Mesendoderm (in vitro differentiated cells): ENCODE measurements around the gene RUSF1.
"Not testable (repeated sequence)": the region's sequence is repeated elsewhere in the genome, so short reads cannot be mapped to it uniquely, and the experiment has no call there.

Experiments
- DNase-seq: peaks from one replicate; pipeline ENCODE4 v3.0.0; 2013
- H2AK5ac ChIP-seq: 2 replicates; pipeline ENCODE4 v1.6.1; 2013; ENCODE audit warnings: low read length, inconsistent platforms
- H2BK120ac ChIP-seq: 2 replicates; pipeline ENCODE4 v1.6.1; 2013; ENCODE audit warnings: low read depth, mild to moderate bottlenecking, low read length, moderate library complexity, mixed read lengths
- H2BK15ac ChIP-seq: replicated peaks from 2 replicates; pipeline ENCODE4 v1.6.1; 2013; ENCODE audit warnings: low read depth, mild to moderate bottlenecking, moderate library complexity
- H2BK5ac ChIP-seq: 2 replicates; pipeline ENCODE4 v1.6.1; 2013; ENCODE audit warnings: low read length, inconsistent platforms
- H3K18ac ChIP-seq: 2 replicates; pipeline ENCODE4 v1.6.1; 2013; ENCODE audit warnings: mild to moderate bottlenecking, low read length, mixed read lengths
- H3K23ac ChIP-seq: one replicate; pipeline ENCODE4 v1.6.1; 2013; ENCODE audit warnings: low read length
- H3K27ac ChIP-seq: 2 replicates; pipeline ENCODE4 v1.5.1; 2013; ENCODE audit warnings: low read depth, mild to moderate bottlenecking, inconsistent platforms, low read length, moderate library complexity
- H3K27me3 ChIP-seq: 2 replicates; pipeline ENCODE4 v1.6.1; 2013; ENCODE audit warnings: low read length, control low read depth, mild to moderate bottlenecking, inconsistent platforms; ENCODE audit not compliant: insufficient read depth, poor library complexity
- H3K36me3 ChIP-seq: 2 replicates; pipeline ENCODE4 v1.6.1; 2013; ENCODE audit warnings: low read length, inconsistent platforms; ENCODE audit not compliant: control insufficient read depth, insufficient read depth
- H3K4ac ChIP-seq: one replicate; pipeline ENCODE4 v1.6.1; 2013; ENCODE audit warnings: low read depth, mild to moderate bottlenecking, low read length, moderate library complexity
- H3K4me1 ChIP-seq: 2 replicates; pipeline ENCODE4 v1.6.1; 2013; ENCODE audit warnings: low read depth, low read length, inconsistent platforms; ENCODE audit not compliant: control insufficient read depth
- H3K4me2 ChIP-seq: 2 replicates; pipeline ENCODE4 v1.6.1; 2013; ENCODE audit warnings: low read length
- H3K4me3 ChIP-seq: 2 replicates; pipeline ENCODE4 v1.5.1; 2013; ENCODE audit warnings: mild to moderate bottlenecking, low read length
- H3K56ac ChIP-seq: one replicate; pipeline ENCODE4 v1.6.1; 2013; ENCODE audit warnings: low read length
- H3K79me1 ChIP-seq: 2 replicates; pipeline ENCODE4 v1.6.1; 2013; ENCODE audit warnings: low read length, inconsistent platforms
- H3K79me2 ChIP-seq: 2 replicates; pipeline ENCODE4 v1.6.1; 2013; ENCODE audit warnings: mild to moderate bottlenecking, low read length; ENCODE audit not compliant: control insufficient read depth, insufficient read depth
- H3K9ac ChIP-seq: 2 replicates; pipeline ENCODE4 v1.6.1; 2013; ENCODE audit warnings: low read length, inconsistent platforms
- H4K5ac ChIP-seq: one replicate; pipeline ENCODE4 v1.6.1; 2013; ENCODE audit warnings: low read length
- H4K8ac ChIP-seq: one replicate; pipeline ENCODE4 v1.6.1; 2013; ENCODE audit warnings: low read depth, mild to moderate bottlenecking, control low read depth, low read length, moderate library complexity
- WGBS: extraction: QIAGEN DNeasy Blood & Tissue Kit; methylation state at CpG from one replicate; pipeline ENCODE4 v1.1.7; 2013; ENCODE audit warnings: low lambda C conversion rate, missing lambda C conversion rate; ENCODE audit not compliant: insufficient coverage; ENCODE audit errors: extremely low coverage; 5-methylcytosine and 5-hydroxymethylcytosine counted together

Gene RUSF1

DNA sequence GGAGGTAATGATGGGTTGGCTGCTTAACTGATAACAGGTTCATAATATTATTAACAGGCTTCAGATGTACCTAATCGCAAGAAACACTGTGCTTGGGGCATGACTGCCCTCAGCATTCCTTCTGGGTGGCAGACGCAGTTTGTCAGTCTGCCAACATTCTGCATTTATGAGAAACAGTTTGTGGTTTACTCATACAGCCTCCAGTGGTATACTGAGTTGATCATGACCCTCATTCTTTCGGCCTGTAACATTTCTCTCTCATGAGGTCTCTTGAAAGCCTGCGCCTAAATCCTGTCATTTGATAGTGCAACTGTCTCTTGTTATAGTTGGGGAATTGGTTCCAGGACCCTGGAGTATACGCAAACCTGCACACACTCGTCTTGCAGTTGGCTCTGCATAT is 4.9 kb upstream of the RUSF1 start:
- Histone ChIP-seq H3K4me1 (peaks cover 2% of the 10 kb centered on the region), H3K18ac (no peak overlapping the region)

DNA sequence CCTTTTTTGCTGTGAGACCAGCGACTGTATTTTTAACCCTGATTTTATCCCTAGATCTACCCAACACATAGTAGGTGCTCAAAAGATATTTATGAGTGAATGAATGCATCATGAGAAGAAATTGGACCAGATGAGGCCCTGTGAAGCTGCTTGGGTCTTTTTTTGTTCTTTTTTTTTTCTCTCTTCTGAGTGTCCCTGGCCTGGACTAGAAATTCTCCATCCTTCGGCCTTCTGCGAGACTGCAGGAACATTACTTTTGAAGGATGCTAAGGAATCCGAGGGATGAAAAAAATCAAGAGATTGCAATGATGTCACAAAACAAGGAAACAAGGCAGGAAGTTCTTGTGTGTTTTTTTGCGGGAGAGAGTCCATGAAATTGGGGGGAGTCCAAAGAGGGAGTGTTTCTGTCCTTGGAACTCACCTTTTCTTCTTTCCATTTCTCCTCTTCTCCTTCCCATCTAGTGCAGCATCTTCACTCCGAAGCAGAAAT is 560 bp upstream of the RUSF1 start:
- WGBS = no CpG with 5 or more reads among the region's 6 CpGs
- DNase-seq = no peak
- no peak overlapping the region for H2BK120ac ChIP-seq
- H3K56ac ChIP-seq = peak overlapping the region; percentile 98
- H3K27me3 ChIP-seq = no peaks in the 10 kb centered on the region
- peak overlapping the region; percentile 56 for H3K4ac ChIP-seq
- H2BK5ac ChIP-seq = no peak overlapping the region
- peak overlapping the region; percentile 67 for H3K4me3 ChIP-seq
- peak overlapping the region; percentile 2 for H4K5ac ChIP-seq
- H4K8ac ChIP-seq = no peak overlapping the region
- peaks cover 5% of the 10 kb centered on the region for H3K4me1 ChIP-seq
- no peak overlapping the region for H3K23ac ChIP-seq
- peak overlapping the region; percentile 58 for H3K4me2 ChIP-seq
- peak overlapping the region; percentile 92 for H3K9ac ChIP-seq
- H2AK5ac ChIP-seq = no peak overlapping the region
- no peaks in the 10 kb centered on the region for H3K36me3 ChIP-seq
- no peak overlapping the region for H3K27ac ChIP-seq
- no peaks in the 10 kb centered on the region for H3K79me2 ChIP-seq
- no peak overlapping the region for H2BK15ac ChIP-seq
- peaks cover 4% of the 10 kb centered on the region for H3K79me1 ChIP-seq
- H3K18ac ChIP-seq = peak overlapping the region; percentile 94

More for the DNA sequence above, 4.9 kb upstream of the RUSF1 start:
- no peak for DNase-seq
- no peak overlapping the region for H4K5ac ChIP-seq
- no peaks in the 10 kb centered on the region for H3K79me1 ChIP-seq
- no peaks in the 10 kb centered on the region for H3K79me2 ChIP-seq
- no peak overlapping the region for H3K9ac ChIP-seq
- no peak overlapping the region for H3K56ac ChIP-seq
- no peak overlapping the region for H2BK15ac ChIP-seq
- H3K27ac ChIP-seq = no peak overlapping the region
- H2BK120ac ChIP-seq = no peak overlapping the region
- no peak overlapping the region for H3K4me3 ChIP-seq
- H3K27me3 ChIP-seq = no peaks in the 10 kb centered on the region
- H3K36me3 ChIP-seq = no peaks in the 10 kb centered on the region
- no peak overlapping the region for H2BK5ac ChIP-seq
- H3K23ac ChIP-seq = no peak overlapping the region
- no peak overlapping the region for H2AK5ac ChIP-seq
- WGBS = no CpG with 5 or more reads among the region's 6 CpGs
- no peak overlapping the region for H3K4me2 ChIP-seq
- H3K4ac ChIP-seq = no peak overlapping the region
- no peak overlapping the region for H4K8ac ChIP-seq

DNA sequence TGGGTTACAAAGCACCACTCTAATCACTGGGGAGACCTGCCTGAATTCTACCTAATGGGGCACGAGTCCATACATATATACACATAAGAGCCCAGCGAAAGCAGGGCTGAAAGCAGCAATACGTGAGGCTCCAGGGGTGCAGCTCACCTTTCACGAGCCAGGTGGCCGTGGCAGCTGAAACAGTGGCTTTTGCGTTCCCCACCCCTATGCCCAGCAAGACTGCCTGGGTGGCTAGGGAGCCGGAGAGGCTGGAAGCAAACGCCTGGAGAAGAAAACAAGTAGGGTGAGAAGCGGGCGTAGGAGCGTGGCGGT is 618 bp downstream of the RUSF1 start:
- H3K56ac ChIP-seq = peak overlapping the region; percentile 98
- peak overlapping the region; percentile 64 for H3K4me3 ChIP-seq
- DNase-seq = no peak
- H2BK15ac ChIP-seq = no peak overlapping the region
- no peak overlapping the region for H4K5ac ChIP-seq
- H2BK120ac ChIP-seq = no peak overlapping the region
- H3K18ac ChIP-seq = no peak overlapping the region
- no peak overlapping the region for H3K23ac ChIP-seq
- no peaks in the 10 kb centered on the region for H3K27me3 ChIP-seq
- no peaks in the 10 kb centered on the region for H3K36me3 ChIP-seq
- no peak overlapping the region for H3K27ac ChIP-seq
- no peak overlapping the region for H4K8ac ChIP-seq
- peak overlapping the region; percentile 30 for H3K4me2 ChIP-seq
- H2BK5ac ChIP-seq = no peak overlapping the region
- no peak overlapping the region for H2AK5ac ChIP-seq
- H3K79me2 ChIP-seq = no peaks in the 10 kb centered on the region
- H3K4me1 ChIP-seq = peaks cover 5% of the 10 kb centered on the region
- peaks cover 4% of the 10 kb centered on the region for H3K79me1 ChIP-seq
- H3K9ac ChIP-seq = peak overlapping the region; percentile 83
- no CpG with 5 or more reads among the region's 12 CpGs for WGBS
- no peak overlapping the region for H3K4ac ChIP-seq

DNA sequence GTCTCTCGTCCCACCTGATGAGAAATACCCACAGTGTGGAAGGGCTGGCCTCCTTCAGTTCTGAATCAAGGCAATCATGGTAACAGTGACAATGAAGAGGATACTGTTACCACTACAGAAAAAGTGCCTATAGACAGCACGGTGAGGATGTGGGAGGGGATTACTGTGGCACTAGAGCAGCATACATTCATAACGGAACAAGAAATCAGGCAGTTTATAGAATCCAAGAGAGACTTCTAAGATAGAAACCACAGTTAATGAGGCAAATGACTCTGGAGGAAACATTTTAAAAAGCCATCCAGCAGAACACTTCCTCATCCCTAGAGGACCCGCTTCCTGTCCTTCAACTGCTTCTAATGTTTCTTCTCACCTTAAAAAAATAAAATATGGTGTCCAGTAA is 2.7 kb downstream of the RUSF1 start:
- Histone ChIP-seq H3K23ac (no peak overlapping the region), H3K27ac (no peak overlapping the region), H3K9ac (no peak overlapping the region), H3K18ac (no peak overlapping the region), H3K4me1 (peaks cover 5% of the 10 kb centered on the region), H3K4ac (no peak overlapping the region), H3K56ac (no peak overlapping the region), H4K5ac (no peak overlapping the region), H3K4me3 (no peak overlapping the region), H3K36me3 (no peaks in the 10 kb centered on the region), H3K27me3 (no peaks in the 10 kb centered on the region), H3K79me2 (no peaks in the 10 kb centered on the region), H3K4me2 (no peak overlapping the region), H2AK5ac (no peak overlapping the region), H2BK120ac (no peak overlapping the region), H2BK5ac (no peak overlapping the region), H4K8ac (no peak overlapping the region), H2BK15ac (no peak overlapping the region), H3K79me1 (peaks cover 4% of the 10 kb centered on the region)
- DNase-seq = no peak
- no CpG with 5 or more reads among the region's 4 CpGs for WGBS

DNA sequence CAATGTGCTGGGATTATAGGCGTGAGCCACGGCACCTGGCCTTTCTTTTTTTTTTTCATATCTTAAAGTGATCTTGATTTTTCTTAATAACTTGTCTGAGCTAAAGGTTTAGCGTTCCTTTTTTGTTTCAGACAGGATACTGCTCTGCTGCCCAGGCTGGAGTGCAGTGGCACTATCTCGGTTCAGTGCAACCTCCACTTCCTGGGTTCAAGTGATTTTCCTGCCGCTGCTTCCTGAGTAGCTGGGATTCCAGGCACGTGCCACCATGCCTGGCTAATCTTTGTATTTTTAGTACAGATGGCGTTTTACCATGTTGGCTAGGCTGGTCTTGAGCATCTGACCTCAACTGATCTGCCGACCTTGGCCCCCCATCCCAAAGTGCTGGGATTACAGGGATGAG is 4.0 kb downstream of the RUSF1 start:
- no peaks in the 10 kb centered on the region for H3K79me2 ChIP-seq
- H3K27ac ChIP-seq = no peak overlapping the region
- H3K36me3 ChIP-seq = no peaks in the 10 kb centered on the region
- WGBS = no CpG with 5 or more reads among the region's 8 CpGs
- no peak overlapping the region for H2BK5ac ChIP-seq
- no peak overlapping the region for H2BK120ac ChIP-seq
- H2AK5ac ChIP-seq = no peak overlapping the region
- no peak overlapping the region for H3K4me3 ChIP-seq
- H2BK15ac ChIP-seq = no peak overlapping the region
- peaks cover 5% of the 10 kb centered on the region for H3K4me1 ChIP-seq
- no peak overlapping the region for H4K8ac ChIP-seq
- H3K4me2 ChIP-seq = no peak overlapping the region
- no peak overlapping the region for H3K18ac ChIP-seq
- H3K79me1 ChIP-seq = peaks cover 4% of the 10 kb centered on the region
- H3K27me3 ChIP-seq = no peaks in the 10 kb centered on the region
- no peak overlapping the region for H3K56ac ChIP-seq
- no peak overlapping the region for H3K9ac ChIP-seq
- DNase-seq = no peak
- no peak overlapping the region for H4K5ac ChIP-seq
- no peak overlapping the region for H3K4ac ChIP-seq
- no peak overlapping the region for H3K23ac ChIP-seq

DNA sequence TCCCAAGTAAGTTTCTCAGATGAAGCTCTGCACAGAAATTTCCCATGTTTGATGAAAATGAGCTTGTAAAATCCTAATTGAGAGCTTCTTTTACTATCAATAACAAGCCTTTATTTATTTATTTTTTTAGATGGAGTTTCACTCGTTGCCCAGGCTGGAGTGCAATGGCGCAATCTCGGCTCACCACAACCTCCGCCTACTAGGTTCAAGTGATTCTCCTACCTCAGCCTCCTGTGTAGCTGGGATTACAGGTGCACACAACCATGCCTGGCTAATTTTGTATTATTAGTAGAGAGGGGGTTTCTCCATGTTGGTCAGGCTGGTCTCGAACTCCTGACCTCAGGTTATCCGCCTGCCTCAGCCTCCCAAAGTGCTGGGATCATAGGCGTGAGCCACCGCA is 4.6 kb downstream of the RUSF1 start:
- not testable (repeated sequence) for H2BK120ac ChIP-seq, H3K79me1 ChIP-seq, H4K5ac ChIP-seq, H3K23ac ChIP-seq, H2AK5ac ChIP-seq, H3K27me3 ChIP-seq, H2BK15ac ChIP-seq, H4K8ac ChIP-seq, H3K4me1 ChIP-seq, H3K79me2 ChIP-seq, H3K4ac ChIP-seq, H3K9ac ChIP-seq, H3K18ac ChIP-seq, H3K27ac ChIP-seq, H3K36me3 ChIP-seq, H3K4me3 ChIP-seq, DNase-seq, H2BK5ac ChIP-seq, H3K4me2 ChIP-seq, H3K56ac ChIP-seq
- no CpG with 5 or more reads among the region's 8 CpGs for WGBS
